NCI-H345 treated with DMSO at 0.1 percent for 48 hours (cell line): ENCODE measurements around the gene ICE2.

ENCODE experiments used
- DNase-seq: peaks from one replicate; lab custom pipeline; 2025; ENCODE audit not compliant: unreplicated experiment; lab: John Stamatoyannopoulos, UW

ICE2 gene

GRCh38 chr15:60507596-60508424 is 28.9 kb upstream of the ICE2 start:
- peak; percentile 30 for DNase-seq

- no peak for DNase-seq
Measured at GRCh38 chr15:60496853-60497252, 17.9 kb upstream of the ICE2 start.

- no peak for DNase-seq
Measured at GRCh38 chr15:60494108-60494507, 15.2 kb upstream of the ICE2 start.

- no peak for DNase-seq
Measured at GRCh38 chr15:60493166-60493565, 14.2 kb upstream of the ICE2 start.

- DNase-seq = no peak
Measured at GRCh38 chr15:60486742-60487141, 7.8 kb upstream of the ICE2 start.

DNA sequence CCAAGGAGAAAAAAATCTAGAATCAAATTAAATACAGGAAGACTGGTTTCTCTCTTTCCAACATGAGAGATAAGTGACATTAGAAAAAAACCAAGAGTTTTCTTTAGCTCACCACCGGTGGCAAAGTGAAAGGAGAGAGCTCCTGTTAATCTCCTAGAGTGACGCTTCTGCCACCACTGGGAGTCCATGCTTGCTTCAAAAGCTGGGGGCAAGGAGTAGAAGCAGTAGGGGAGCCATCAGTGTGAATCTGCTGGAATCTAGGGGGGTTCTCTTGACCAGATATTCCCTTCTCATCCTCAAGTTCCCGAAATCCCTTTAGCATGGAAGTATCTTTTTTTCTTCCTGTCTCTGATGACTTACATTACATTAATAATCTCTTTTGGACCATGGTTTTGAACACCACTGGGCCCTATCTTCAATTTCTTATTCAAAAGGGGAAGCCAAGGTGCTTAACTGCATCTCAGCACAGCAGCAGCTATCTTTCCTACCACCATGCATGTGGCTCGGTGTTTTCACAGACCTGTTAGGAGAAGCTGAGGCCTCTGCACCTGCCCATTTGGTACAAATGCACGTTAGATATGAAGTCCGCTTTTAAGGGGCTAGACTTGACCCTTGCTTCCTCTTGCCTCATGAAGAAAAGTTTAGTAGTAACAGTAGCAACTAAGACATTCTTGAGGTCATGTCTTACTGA is 6.6 kb upstream of the ICE2 start:
- DNase-seq = no peak

DNA sequence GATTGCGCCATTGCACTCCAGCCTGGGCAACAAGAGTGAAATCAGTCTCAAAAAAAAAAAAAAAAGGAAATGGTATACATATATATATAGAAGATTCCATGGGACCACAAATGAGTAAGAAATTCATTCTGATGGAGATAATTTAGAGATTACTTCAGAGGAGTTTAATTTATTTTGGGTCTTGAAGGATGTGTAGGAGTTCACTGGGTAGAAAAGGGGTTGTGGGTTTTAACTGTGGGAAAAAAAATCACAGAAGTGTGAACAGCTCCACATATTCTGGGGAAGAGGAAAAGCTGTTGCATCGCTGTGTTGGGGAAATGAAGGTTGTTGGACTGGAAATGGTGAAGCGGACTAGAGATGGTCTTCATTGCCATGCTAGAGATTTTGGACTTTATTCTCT is 4.1 kb upstream of the ICE2 start:
- no peak for DNase-seq

DNA sequence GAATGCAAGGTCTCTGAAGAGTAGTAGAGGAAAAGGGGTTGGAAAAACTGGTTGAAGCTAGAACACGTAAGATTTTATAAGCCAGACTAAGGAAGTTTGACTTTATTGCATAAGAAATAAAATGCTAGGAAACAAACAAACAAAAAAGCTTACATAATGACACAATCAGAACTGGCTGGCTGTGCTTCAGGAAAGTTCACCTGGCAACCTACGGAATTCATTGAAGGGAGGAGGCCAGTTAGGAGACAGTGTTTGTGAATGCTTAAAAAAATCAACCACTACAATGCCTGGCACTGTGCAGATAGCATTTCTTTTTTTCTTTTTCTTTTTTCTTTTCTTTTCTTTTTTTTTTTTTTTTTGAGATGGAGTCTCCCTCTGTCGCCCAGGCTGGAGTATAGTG is 1.9 kb upstream of the ICE2 start:
- DNase-seq = no peak

- DNase-seq = no peak
Measured at GRCh38 chr15:60480149-60480548, 1.2 kb upstream of the ICE2 start.

DNA sequence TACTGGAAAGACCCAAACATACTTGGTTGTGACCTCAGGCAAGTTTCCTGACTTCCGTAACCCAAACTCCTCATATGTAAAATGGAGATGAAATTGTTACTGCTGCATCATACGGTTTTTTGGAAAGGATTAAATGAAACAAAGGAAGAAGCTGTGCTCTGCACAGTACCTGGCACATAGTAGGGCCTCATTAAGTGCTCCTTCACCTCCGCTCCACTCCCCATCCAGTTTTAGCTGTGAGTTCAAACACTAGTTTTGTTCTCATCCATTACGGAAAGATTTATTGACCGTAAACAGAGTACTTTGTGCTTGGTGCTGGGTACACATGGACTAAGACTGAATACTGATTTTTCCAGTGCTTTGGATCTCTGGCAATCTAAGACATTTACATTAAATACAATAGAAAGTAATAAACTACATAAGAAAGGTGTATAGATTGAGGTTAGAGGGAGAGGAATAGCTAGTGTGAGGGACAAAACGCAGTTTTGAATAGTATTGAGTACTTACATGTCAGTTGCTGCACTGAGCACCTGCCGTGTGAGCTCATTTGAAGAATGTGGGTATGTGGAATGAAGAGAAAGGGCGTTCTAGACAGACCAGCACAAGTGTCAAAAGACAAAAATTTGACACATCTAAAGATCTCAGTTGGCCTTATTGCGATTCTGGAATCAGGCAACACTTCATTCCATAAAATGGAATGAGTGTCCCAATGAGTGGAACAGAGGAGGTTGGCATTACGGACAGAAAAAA is 594 bp upstream of the ICE2 start:
- DNase-seq = no peak

DNA sequence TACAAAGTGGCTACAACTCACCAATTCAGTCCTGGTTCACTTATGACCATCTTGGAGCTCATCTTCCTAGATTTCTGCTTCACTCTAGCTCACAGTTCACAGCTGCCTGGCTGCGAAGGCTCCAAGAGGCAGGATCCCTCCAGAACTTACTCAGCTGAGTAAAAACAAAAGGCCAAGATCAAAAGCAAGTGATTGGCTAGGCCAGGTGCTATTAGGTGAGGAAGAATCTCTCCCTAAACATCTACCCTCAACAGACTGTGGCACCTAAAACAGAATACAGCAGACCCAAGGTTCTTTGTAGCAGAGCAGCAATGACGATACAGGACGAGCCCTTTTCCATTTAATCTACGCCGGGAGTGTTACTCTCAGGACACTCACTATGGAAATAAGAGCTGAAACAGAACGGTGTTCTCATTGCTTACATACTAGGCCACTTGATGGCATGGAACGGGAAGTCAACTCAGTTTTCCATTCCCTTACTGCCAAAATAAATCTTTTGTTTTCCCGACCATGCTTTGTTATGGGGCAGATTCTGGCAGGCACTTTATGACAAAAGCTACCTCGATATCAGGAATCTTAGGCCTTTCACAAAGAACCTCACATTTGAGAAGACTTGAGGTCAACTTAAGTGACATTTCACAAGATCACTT is 901 bp downstream of the ICE2 start:
- no peak for DNase-seq

DNA sequence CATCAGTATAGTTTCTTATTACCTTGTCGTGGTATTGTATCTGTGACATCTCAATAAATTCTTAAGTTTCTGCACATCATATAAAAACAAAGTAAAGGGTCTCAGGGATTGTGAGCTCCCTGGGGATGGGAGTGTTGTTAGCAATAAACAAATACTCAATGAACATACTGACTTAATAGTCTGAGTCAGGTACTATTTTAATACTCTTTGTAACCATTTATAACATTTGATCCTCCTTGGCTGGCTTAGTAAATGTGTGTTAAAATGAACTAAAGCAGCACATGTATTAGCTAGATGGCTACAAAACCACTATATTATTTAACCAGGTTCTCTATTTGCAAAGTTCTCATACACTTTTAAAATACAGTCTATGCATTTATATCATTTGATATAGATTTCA is 1.8 kb downstream of the ICE2 start:
- no peak for DNase-seq

- DNase-seq = no peak
Measured at GRCh38 chr15:60476713-60477112, 2.2 kb downstream of the ICE2 start.

DNA sequence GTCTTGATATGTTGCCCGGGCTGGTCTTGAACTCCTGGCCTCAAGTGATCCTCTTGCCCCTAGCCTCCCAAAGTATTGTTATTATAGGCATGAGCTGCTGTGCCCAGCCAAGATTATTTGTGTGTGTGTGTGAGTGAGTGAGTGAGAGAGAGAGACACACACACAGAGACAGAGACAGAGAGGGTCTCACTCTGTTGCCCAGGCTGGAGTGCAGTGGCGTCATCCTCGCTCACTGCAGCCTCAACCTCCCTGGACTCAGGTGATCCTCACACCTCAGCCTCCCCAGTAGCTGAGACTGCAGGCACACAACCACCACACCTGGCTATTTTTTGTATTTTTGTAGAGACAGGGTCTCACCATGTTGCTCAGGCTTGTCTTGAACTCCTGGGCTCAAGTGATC is 5.8 kb downstream of the ICE2 start:
- DNase-seq = no peak

GRCh38 chr15:60471314-60471713 is 7.6 kb downstream of the ICE2 start:
- DNase-seq = no peak

DNA sequence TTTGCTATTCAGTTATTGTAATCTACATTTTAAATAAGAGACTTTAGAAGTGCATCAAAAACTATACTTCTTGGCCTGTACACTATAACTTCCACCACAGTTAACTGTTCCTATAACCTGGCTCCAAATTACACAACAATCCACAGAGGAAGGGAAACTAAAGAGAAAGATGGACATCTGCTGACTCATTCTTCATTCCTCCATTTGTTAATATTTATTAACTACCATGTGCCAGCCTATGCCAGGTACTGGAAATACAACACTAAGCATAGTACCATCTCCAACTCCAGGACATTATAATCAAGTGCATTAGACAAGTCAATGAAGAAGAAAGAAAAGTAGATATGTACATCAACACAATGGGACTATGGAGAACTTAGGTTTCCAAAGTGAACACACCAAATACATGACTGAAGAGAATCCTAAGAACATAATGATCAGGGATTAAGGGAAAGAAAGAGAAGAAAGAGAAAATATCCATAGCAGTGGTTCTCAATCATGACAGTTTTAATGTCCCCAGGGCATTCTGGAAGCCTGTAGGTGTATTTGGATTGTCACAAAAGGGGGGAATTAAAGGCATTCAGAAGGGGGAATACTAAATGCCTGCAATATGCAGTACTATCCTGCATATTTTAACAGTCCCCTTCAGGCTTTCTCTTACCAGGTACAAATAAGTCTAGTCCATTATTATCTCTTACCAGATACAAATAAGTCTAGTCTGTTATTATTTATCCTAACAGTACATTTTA is 8.9 kb downstream of the ICE2 start:
- no peak for DNase-seq

DNA sequence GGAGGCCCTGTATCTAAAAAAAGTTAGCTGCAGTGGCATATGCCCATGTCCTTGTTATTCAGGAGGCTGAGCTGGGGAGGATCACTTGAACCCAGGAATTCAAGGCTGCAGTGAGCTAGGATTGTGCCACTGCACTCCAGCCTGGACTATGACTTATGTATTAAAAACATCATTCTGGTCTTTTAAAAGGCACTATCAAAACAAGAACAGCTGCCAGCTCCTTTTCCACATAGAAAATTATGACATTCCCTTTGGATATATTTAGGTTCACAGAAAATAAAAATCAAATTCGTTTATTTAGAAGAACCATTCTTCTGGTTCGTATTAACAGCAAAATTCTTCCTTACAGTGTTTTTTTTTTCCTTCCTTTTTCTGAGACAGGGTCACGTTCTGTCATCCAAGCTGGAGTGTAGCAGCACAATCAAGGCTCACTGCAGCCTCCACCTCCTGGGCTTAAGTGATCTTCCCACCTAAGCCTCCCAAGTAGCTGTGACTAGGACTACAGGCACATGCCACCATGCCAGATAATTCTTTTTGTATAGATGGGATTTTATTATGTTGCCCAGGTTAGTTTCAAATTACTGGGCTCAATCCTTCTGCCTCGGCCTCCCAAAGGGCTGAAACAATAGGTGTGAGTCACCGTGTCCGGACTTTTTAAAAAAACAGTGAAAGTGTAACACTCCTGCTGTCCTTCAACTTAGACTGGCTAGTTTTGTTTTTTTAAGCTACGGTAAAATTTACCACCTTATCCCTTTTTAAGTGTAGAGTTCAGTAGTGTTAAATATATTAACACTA is 13.9 kb downstream of the ICE2 start:
- DNase-seq = no peak

DNA sequence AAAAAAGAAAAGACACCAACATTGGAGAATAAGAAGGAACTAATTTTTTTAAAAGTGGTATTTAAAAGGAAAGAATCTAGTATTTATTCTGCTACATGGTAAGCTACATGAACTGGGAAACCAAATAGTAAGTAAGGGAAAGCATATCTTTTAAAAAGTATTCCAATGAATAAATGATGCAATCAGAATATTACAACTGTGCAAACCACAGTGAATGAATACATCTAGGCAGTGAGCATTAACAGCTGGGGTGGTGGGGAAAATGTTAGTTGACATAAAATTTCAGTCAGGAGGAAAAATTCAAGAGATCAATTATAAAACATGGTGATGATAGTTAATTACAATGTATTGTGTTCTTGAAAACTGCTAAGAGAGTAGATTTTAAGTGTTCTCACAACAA is 16.9 kb downstream of the ICE2 start:
- DNase-seq = no peak

- no peak for DNase-seq
Measured at GRCh38 chr15:60460931-60461330, 18.0 kb downstream of the ICE2 start.

GRCh38 chr15:60458721-60459120 is 20.2 kb downstream of the ICE2 start:
- no peak for DNase-seq
